ENCODE data around the gene MRPL19.
"Not testable (repeated sequence)": the region's sequence is repeated elsewhere in the genome, so short reads cannot be mapped to it uniquely, and the experiment has no call there.

MRPL19 gene

GRCh38 chr2:75675423-75675822 lies 28.8 kb downstream of the MRPL19 start:
- not testable (repeated sequence) for DNase-seq (ENCODE audit: low read depth)

GRCh38 chr2:75675908-75676307 lies 29.3 kb downstream of the MRPL19 start:
- no peak for DNase-seq (ENCODE audit: low read depth)

GRCh38 chr2:75676464-75676863 lies 29.9 kb downstream of the MRPL19 start:
- no peak for DNase-seq (ENCODE audit: low read depth)

- no peak for DNase-seq (ENCODE audit: low read depth)
Observed at GRCh38 chr2:75679556-75679955, 33.0 kb downstream of the MRPL19 start.

- DNase-seq (ENCODE audit: low read depth) = no peak
Observed at GRCh38 chr2:75680402-75680801, 33.8 kb downstream of the MRPL19 start.

- DNase-seq (ENCODE audit: low read depth) = not testable (repeated sequence)
Observed at GRCh38 chr2:75683430-75683829, 36.8 kb downstream of the MRPL19 start.

- DNase-seq (ENCODE audit: low read depth) = no peak
Observed at GRCh38 chr2:75688196-75688595, 41.6 kb downstream of the MRPL19 start.

- no peak for DNase-seq (ENCODE audit: low read depth)
Observed at GRCh38 chr2:75698918-75699317, 52.3 kb downstream of the MRPL19 start.

- DNase-seq (ENCODE audit: low read depth) = no peak
Observed at GRCh38 chr2:75702593-75702992, 56.0 kb downstream of the MRPL19 start.

- no peak for DNase-seq (ENCODE audit: low read depth)
Observed at GRCh38 chr2:75703589-75704287, 57.2 kb downstream of the MRPL19 start.

GRCh38 chr2:75705921-75706320 lies 59.3 kb downstream of the MRPL19 start:
- DNase-seq (ENCODE audit: low read depth) = no peak

- DNase-seq (ENCODE audit: low read depth) = no peak
Observed at GRCh38 chr2:75707901-75708300, 61.3 kb downstream of the MRPL19 start.

GRCh38 chr2:75709297-75709696 lies 62.7 kb downstream of the MRPL19 start:
- no peak for DNase-seq (ENCODE audit: low read depth)

- DNase-seq (ENCODE audit: low read depth) = no peak
Observed at GRCh38 chr2:75710220-75710576, 63.6 kb downstream of the MRPL19 start.

GRCh38 chr2:75710577-75711253 lies 64.1 kb downstream of the MRPL19 start, which contains the start of gene GCFC2:
Gene GCFC2 (minus strand): TSS chr2:75710915. CDS start chr2:75710855, 60 bp downstream.
- peak; percentile 75 for DNase-seq (ENCODE audit: low read depth)

GRCh38 chr2:75711590-75711989 lies 65.0 kb downstream of the MRPL19 start:
- DNase-seq (ENCODE audit: low read depth) = not testable (repeated sequence)

- DNase-seq (ENCODE audit: low read depth) = no peak
Observed at GRCh38 chr2:75716406-75716805, 69.8 kb downstream of the MRPL19 start.

GRCh38 chr2:75719616-75720015 lies 73.0 kb downstream of the MRPL19 start:
- no peak for DNase-seq (ENCODE audit: low read depth)

GRCh38 chr2:75720525-75720924 lies 73.9 kb downstream of the MRPL19 start:
- DNase-seq (ENCODE audit: low read depth) = no peak

- no peak for DNase-seq (ENCODE audit: low read depth)
Observed at GRCh38 chr2:75722687-75723086, 76.1 kb downstream of the MRPL19 start.

GRCh38 chr2:75728614-75729419 lies 82.2 kb downstream of the MRPL19 start:
- DNase-seq (ENCODE audit: low read depth) = no peak

- no peak for DNase-seq (ENCODE audit: low read depth)
Observed at GRCh38 chr2:75729861-75730260, 83.3 kb downstream of the MRPL19 start.

GRCh38 chr2:75736276-75736675 lies 89.7 kb downstream of the MRPL19 start:
- DNase-seq (ENCODE audit: low read depth) = no peak

Measured in fibroblast of the conjunctiva (primary cell).